ENCODE measurements around the gene ATP11A.
"Not testable (repeated sequence)": the region's sequence is repeated elsewhere in the genome, so short reads cannot be mapped to it uniquely, and the experiment has no call there.

ATP11A gene

DNA sequence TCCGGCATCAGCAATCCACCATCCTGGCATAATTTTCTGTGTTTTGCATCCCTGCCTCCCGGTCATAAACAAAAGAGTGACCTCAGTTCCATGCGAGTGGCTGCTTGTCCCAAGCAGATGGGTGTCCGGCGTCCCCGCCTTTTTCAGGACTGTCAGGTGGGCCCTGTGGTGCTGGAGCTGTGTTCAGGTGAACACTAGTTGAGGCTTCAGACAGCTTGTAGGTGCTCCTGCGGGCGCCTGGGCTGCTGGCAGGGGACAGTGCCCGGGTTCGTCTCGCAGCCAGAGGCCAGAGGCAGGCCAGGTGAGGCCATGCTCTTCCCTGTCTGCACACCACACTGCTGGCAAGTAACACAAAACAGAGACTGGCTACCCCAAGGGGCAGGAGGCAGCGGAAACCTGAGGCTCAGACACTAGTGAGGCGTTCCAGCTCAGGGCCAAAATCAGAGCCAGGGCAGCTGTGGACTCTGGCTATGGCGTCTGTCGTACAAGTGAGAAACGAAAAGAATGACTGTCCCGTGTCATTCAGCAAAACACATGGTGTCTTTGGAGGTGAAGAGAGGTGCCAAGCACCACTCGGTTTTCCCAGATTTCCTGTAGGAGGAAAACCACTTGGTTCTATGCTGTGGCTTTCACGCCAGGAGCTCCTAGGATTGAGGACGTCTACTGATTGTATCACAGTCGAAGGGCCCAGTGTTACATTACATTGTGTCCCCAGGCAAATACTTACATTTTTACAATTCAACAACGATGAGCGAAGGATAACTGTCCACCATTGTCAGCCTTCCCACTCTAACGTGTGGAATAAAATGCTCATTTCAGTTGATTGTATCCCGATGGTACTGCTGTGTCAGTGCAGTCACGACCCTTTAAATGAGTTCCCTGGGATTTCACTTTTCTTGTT lies 104.0 kb downstream of the ATP11A start:
- no peak for DNase-seq (ENCODE audit: low read depth in 3 of 3)

DNA sequence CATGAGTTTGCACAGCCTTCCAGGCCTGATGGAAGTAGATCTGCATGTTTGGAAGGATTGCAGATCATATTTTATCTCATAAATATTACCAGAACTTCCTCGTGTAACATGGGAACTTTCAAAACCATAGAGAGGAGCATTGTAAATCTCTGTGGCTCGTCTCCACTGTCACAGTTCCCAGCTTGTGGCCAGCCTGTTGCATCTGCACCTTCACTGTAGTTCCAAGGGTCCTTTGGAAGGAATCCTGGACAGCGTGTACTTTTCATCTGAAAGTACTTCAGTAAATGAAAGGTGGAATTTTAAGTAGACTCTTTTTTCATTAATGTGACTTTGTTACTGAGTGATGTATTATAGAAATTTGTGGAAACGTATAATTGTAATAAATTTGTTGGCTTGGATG lies 105.4 kb downstream of the ATP11A start:
- no peak for DNase-seq (ENCODE audit: low read depth in 3 of 3)

DNA sequence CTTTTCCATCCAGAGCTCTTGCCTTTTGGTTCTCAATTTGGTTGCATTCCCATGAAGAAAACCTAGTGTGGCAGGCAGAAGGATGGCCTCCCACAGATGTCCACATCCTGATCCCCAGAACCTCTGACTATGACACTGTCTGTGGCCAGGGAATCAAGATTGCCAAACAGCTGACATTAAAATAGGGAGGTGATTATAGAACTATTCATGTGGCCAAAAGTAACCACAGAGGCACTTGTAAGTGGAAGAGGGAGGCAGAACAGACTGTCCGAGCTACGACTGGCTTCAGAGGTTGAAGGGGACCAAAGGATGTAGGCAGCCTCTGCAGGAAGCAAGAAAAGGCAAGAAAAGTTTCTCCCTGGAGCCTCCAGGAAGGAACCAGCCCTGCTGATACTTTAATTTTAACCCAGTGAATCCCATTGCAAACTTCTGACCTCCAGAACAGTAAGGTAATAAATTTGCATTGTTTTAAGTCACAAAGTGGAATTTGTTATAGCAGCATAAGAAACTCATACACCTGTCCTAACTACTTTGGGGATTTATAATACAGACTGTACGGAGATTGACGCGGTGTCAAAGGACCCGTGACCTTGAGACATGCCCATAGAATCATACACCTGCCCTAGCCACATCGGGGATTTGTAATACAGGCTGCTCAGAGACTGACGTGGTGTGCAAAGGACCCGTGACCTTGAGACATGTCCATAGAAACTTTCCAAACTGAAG lies 106.5 kb downstream of the ATP11A start:
- DNase-seq (ENCODE audit: low read depth in 3 of 3), result no peak

DNA sequence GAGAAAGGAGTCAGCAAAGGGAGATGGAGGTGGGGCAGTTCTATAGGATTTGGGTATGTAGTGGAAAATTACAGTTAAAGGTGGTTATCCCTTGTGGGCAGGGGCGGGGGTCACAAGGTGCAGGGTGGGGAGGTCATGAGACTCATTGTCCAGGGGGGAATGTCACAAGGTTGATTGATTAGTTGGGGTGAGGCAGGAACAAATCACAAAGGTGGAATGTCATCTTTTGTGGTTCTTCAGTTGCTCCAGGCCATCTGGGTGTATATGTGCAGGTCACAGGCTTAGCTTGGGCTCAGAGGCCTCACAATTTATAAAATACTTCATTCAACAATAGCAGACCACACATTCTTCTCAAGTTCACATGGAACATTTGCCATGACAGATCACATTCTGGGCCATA lies 109.6 kb downstream of the ATP11A start:
- DNase-seq (ENCODE audit: low read depth in 3 of 3), result no peak

DNA sequence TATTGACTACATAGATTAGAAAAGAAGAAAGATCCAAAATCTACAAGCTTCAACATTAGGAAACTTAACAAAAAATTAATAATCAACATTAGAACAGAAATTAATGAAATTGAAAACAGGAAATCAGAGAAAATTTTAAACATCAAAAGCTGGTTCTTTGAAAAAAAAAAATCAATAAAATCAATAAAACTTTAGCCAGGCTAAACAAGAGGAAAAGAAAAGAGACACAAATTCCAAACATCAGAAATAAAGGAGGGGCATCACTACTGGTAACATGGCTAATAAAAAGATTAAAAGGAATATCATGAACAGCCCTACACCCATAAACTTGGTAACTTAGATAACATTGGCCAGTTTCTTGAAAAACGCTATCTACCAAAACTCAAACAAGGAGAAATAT lies 110.2 kb downstream of the ATP11A start:
- no peak for DNase-seq (ENCODE audit: low read depth in 3 of 3)

DNA sequence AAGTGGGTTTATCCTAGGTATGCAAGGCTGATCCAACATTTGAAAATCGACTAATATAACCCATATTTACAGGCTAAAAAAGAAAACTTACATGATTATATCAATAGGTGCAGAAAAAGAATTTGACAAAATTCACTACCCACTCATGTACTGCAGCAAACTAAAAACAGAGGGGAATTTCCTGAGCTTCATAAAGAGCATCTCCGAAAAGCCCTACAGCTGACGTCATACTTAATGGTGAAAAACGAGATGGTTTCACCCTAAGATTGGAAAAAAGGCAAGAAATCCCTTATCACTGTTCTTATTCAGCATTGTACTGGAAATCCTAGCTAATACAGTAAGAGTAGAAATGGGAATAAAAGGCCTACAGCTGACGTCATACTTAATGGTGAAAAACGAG lies 111.0 kb downstream of the ATP11A start:
- not testable (repeated sequence) for DNase-seq (ENCODE audit: low read depth in 3 of 3)

DNA sequence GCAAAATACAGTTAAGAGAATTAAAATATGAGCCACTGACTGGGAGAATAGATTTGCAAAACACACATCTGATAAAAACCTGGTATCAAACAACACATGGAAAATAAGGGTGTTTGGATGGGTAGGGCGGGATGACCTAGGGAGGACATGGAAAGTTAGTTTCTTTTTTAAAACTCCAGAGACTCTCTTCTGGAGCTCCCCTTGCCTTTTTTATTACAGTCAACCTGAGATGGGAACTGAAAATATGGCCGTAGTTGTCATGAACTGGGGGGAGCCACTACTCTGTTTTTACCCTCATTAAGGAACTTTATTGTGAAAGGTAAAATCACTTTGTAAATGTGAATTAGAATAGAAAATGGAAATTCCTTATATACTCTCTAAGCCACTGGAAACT lies 113.0 kb downstream of the ATP11A start:
- DNase-seq (ENCODE audit: low read depth in 3 of 3), result no peak

DNA sequence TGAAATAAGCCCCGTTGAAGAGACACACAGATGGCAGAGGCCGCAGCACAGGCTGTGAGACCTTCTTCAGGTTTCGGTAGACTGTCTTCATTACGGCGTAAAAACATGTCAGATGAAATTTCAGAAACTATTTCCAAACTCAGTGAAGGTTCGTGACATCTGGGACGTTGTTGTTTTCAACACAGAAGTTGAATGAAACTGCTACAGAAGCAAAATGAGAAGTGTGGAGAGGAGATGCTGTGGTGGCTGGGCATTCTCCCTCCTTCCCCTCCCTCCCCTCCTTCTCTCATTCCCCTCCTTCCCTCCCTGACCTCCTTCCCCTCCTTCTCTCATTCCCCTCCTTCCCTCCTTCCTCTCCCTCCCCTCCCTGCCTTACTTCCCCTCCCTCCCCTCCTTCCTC lies 113.6 kb downstream of the ATP11A start:
- DNase-seq (ENCODE audit: low read depth in 3 of 3), result no peak

DNA sequence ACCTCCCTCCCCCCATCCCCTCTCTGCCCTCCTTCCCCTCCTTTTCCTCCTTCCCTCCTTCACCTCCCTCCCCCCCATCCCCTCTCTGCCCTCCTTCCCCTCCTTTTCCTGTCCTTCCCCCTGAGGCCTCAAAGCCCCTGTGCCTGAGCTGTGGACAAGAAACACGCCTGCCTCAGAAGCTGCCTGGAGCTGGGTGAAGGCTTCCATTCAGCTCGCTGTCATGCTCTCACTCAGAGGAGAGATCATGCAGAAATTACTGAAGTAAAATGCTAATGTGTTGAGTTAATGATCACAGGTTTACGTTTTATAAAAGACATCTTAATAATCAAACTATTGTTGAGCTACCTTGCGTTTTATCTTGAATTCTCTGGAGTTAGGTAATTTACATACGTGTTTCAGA lies 114.5 kb downstream of the ATP11A start:
- no peak for DNase-seq (ENCODE audit: low read depth in 3 of 3)

DNA sequence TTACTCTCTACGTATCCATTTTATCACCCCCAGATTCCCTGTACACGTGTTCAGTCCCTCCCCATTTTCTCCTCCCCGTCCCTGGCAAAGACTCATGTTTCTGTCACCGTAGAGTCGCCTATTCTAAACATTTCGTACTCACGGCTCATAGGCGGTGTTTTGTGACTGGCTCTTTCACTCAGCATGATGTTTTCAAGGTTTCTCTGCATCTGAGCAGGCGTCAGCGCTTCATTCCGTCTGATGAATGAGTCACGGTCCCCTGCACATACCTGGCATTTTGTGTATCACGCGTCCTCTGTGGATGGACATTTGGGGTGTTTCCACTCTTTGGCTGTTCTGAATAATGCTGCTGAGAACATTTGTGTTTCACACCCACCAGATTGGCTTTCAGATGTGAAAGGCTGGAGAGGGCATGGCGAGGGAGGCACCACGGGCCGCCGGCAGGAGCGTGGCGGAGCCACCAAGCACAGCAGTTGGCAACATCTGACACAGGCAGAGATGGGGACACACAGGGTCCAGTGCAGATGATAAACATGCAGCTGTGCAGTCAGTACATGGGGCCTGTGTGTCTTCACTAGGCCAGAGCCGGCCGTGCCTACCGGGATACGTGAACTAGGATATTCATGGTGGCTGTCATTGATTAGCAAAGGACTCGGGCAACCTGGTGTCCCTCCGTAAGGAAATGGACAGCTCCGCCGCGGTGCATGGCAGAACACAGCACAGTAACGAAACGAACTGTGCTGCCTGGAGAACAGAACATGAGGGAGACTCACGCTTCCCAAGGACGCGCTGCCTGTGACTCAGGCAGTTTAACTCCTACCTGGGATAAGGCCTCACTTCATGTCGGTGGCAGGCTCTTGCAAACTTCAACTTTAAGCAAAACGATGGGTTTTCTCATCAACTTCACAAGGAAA lies 117.2 kb downstream of the ATP11A start:
- no peak for DNase-seq (ENCODE audit: low read depth in 3 of 3)

DNA sequence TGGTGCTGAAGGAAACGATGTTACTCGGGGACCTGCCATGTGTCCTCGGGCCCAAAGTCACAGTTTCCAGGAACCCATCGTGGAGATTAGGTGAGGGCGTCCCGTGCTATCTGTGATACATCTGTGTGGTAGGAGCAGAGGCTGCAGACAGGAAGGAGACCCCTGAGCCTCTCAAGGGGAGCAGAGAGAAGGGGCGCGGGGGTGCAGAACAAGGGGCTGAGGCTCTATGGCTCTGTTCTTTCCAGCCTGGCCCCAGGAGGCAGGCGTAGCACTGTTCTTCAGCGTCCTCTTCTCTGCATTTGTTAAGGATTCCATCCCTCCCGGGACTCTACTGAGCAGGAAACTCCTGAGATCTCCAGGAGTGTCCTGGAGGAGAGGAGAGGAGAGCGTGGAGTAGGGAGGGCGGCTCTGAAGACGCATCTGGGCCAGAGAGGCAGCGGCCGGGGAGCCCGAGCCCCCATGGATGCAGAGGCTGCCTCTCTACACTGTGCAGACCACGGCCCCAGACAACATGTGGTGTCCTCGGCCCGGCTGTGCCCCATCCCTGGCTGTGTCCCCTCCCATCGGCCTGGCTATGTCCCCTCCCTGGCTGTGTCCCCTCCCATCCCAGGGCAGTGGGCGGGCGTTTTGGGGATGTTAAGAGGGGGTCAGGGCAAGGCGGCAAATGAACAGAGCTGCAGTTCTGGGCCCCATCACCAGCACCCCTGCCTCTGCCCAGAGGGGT lies 118.0 kb downstream of the ATP11A start:
- no peak for DNase-seq (ENCODE audit: low read depth in 3 of 3)

DNA sequence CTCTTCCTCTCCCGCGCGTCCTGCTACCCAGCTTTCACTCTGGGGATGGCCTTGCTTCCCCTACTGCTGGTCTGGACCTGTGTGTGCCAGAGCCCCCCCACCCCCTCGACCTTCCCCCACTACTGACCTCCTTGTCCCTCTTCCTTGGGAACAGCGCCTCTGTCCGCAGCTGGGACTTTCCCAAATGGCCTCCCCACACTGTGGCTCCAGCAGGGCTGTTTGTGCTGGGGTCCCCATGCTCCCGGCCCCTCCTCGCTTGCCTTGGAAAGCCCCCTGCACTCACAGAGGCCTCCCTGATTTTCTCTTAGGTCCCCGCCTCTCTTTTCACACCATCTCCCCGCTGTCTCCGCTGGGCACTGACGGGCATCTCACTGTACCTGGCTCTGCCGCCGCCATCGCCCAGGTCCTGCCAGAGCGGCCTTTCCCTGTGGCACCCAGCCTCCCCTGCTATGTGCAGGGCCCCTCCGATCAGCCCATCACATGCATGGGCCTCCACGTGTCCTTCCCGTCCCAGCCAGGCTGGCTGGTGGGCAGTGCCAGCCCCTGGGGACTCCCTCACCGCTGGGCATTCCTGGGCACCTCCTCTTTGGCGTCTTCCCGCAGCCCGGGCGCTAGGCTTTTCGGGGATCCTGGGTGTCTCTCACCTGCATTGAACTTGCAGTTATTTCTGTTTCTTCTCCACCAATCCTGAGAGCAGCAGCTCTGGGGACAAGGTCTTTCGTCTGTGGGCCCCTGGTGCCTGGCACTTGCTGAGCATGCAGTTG lies 118.7 kb downstream of the ATP11A start:
- no peak for DNase-seq (ENCODE audit: low read depth in 3 of 3)

DNA sequence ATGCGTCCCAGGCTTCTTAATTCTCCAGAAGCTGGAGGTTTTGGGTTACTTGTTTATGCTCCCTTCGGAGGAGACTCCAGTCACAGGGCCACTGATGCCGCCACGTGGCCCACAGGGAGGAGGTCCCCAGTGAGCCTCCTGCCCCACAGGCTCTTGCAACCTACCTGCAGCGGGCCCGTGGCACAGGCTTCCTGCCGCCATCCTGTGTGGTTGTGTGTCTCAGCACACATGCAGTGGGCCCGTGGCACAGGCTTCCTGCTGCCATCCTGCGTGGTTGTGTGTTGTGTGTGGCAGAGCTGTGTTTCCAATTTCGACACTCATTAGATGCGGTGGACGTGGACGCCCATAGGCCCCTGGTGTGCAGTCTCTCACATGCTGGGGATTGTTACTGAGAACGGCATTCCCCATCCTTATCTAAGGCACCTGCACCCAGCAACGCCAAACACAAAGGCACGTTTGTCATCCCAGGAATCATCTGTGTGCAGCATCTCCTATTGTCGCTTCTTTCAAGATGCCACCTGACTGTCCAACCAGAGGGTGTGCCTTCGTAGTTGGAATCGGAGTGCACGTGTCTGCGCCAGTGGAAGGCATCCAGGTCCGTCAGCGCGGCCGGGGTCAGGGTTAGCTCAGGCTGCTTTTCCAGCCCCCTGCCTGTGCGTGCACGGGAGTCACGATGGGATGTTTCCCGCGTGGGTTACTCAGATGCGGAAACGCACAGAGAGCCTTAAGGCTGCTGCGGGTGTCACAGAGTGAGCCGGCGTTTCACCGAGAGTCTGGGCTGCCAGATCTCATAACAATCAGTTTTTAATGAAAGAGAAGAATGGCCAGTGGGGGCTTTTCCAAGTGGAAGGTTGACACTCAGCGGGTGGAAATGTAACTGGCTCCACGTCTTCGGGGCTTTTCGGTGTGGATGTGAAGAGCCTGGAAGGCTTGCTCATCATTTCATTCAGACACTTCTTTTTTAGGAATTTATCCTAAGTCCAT lies 119.8 kb downstream of the ATP11A start:
- DNase-seq (ENCODE audit: low read depth in 3 of 3), result no peak

DNA sequence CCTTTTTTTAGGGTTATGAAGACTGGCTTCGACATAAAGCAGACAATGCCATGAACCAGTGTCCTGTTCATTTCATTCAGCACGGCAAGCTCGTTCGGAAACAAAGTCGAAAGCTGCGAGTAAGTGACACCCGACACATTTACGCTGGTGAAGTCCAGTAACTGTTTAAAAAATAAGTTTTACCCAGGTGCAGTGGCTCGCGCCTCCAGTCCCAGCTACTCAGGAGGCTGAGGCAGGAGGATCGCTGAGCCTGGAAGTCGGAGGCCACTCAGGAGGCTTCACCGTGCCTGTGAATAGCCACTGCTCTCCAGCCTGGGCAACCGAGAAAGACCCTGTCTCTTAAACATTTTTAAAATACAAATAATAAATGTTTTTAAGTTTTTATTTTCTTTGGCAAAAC lies 120.8 kb downstream of the ATP11A start:
- DNase-seq (ENCODE audit: low read depth in 3 of 3), result no peak

DNA sequence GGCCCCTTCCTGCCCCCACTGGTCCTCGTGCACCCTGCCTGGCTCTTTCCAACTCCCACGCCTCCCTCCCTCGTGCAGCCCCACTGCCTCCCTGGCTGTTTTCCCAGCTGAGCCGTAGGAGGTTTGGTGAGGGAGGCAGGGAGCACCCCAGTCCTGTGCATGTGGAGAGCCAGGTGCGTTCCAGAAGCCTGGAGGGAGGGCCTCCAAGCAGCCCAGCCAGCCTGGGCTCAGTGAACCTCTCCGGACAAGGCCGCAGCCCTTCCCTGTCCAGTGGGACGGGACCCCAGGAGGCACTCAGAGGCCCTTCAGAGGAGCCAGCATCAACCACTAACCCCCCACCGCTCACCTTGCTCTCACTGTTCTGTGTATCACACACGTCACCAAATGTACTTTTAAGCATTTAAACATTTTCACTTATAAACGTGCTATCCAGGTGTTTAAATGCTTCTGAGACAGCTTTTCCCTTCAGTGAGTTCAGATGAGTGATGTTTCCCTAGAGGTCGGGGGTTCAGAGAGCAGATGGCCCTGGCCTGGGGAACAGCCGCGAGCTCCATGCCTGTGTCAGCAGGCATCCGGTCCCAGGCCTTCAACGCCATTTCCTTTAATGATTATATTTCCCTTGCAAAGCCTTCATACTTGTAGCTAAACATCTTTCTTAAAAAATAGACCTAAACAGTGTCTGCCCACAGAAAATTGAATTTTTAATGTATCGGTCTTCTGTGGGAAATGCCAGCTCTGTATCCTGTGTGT lies 122.6 kb downstream of the ATP11A start:
- DNase-seq (ENCODE audit: low read depth in 3 of 3), result no peak

DNA sequence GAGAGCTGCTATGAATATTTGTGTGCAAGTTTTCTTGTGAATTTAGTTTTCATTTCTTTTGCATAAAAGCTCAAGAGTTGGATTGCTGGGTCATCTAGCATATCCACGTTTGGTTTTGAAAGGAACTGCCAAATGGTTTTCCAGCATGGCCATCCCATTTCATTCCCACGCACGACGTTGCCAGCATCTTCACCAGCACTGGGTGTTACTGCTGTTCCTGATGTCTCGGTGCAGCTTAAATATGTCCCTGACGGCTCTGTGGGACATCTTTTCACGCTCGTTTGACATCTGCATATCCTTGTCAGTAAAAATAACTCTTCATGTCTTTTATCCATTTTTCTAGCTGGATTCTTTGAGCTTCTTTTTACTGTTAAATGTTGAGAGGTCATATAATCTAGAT lies 123.7 kb downstream of the ATP11A start:
- no peak for DNase-seq (ENCODE audit: low read depth in 3 of 3)

DNA sequence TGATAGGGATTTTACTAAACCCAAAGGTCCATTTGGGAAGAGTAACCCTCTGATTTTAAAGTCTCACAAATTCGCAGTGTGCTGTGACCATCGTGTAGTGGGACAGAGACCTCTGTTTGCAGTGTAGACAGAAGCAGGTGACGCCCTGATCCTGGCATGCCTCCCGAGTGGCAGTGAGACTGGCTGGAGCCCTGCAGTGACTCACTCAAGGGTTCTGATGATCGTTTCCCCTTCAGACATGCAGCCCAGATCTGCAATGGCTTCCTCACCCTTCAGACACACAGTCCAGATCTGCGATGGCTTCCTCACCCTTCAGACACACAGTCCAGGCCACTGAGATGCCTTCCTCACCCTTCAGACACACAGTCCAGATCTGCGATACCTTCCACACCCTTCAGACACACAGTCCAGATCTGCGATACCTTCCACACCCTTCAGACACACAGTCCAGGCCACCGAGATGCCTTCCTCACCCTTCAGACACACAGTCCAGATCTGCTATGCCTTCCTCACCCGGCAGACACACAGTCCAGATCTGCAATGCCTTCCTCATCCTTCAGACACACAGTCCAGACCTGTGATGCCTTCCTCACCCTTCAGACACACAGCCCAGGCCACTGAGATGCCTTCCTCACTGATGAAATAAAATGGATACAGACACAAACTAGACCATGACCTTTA lies 125.2 kb downstream of the ATP11A start:
- no peak for DNase-seq (ENCODE audit: low read depth in 3 of 3)

DNA sequence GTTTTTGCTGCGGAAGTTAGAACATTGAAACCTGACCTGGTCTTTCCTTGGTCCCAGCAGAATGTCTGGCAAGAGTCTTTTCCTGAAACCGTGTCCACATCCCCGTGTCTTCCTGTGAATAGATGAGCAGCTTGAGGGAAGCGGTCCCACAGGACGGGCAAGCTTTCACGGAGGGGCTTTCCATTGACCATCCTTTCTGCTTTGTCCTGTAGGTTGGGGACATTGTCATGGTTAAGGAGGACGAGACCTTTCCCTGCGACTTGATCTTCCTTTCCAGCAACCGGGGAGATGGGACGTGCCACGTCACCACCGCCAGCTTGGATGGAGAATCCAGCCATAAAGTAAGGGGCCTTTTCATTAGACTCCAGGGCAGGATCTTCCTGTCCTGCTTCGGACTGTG lies 126.0 kb downstream of the ATP11A start:
- no peak for DNase-seq (ENCODE audit: low read depth in 3 of 3)

Measured in stimulated activated CD4-positive, alpha-beta T cell treated with anti-CD3 and anti-CD28 coated beads, TNF-alpha, amount 100 ng/mL, for 24 hours (primary cell).